ENCODE results near the gene SNRPD3.
A peak's percentile ranks its signal among the peaks of the same experiment; 100 is the strongest.

SNRPD3 gene

GRCh38 chr22:24513378-24514240, 42.2 kb upstream of the SNRPD3 start:
- Histone ChIP-seq H3K27ac (no peak overlapping the region), H3K4me3 (ENCODE audit: low read depth, low read length) (no peak overlapping the region), H3K27me3 (replicated peaks) (no peaks in the 10 kb centered on the region), H3K36me3 (replicated peaks) (no peaks in the 10 kb centered on the region)
- in situ Hi-C loops (cut with HindIII; ENCODE audit: low pct_ligation_motif_present, low sequenced_read_pairs): loop anchor here (25.0 kb wide), 1 partner anchor 176 kb away; no protein-coding TSS in a partner anchor
- DNase-seq: no peak
- TF ChIP-seq, protein P1, sequence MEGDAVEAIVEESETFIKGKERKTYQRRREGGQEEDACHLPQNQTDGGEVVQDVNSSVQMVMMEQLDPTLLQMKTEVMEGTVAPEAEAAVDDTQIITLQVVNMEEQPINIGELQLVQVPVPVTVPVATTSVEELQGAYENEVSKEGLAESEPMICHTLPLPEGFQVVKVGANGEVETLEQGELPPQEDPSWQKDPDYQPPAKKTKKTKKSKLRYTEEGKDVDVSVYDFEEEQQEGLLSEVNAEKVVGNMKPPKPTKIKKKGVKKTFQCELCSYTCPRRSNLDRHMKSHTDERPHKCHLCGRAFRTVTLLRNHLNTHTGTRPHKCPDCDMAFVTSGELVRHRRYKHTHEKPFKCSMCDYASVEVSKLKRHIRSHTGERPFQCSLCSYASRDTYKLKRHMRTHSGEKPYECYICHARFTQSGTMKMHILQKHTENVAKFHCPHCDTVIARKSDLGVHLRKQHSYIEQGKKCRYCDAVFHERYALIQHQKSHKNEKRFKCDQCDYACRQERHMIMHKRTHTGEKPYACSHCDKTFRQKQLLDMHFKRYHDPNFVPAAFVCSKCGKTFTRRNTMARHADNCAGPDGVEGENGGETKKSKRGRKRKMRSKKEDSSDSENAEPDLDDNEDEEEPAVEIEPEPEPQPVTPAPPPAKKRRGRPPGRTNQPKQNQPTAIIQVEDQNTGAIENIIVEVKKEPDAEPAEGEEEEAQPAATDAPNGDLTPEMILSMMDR (IDR thresholded peaks at IDR 0.05; ENCODE audit: low read depth, low read length, missing control alignments): no peak

GRCh38 chr22:24514241-24515026, 41.4 kb upstream of the SNRPD3 start:
- in situ Hi-C loops (cut with HindIII; ENCODE audit: low pct_ligation_motif_present, low sequenced_read_pairs): loop anchor here (25.0 kb wide), 1 partner anchor 177 kb away; no protein-coding TSS in a partner anchor
- Histone ChIP-seq H3K27ac (no peak overlapping the region), H3K27me3 (replicated peaks) (no peaks in the 10 kb centered on the region), H3K36me3 (replicated peaks) (no peaks in the 10 kb centered on the region), H3K4me3 (ENCODE audit: low read depth, low read length) (no peak overlapping the region)
- TF ChIP-seq, protein P1 (IDR thresholded peaks at IDR 0.05; ENCODE audit: low read depth, low read length, missing control alignments): no peak
- no peak for DNase-seq

- Histone ChIP-seq H3K27me3 (replicated peaks) (no peaks in the 10 kb centered on the region), H3K36me3 (replicated peaks) (no peaks in the 10 kb centered on the region), H3K27ac (no peak overlapping the region), H3K4me3 (ENCODE audit: low read depth, low read length) (no peak overlapping the region)
- in situ Hi-C loops (cut with HindIII; ENCODE audit: low pct_ligation_motif_present, low sequenced_read_pairs): loop anchor here (25.0 kb wide), 1 partner anchor 178 kb away; no protein-coding TSS in a partner anchor
- TF ChIP-seq, protein P1 (IDR thresholded peaks at IDR 0.05; ENCODE audit: low read depth, low read length, missing control alignments): no peak
- no peak for DNase-seq
Observed at GRCh38 chr22:24515027-24515338, 40.8 kb upstream of the SNRPD3 start.

- Histone ChIP-seq H3K36me3 (replicated peaks) (no peaks in the 10 kb centered on the region), H3K27ac (no peak overlapping the region), H3K27me3 (replicated peaks) (no peaks in the 10 kb centered on the region), H3K4me3 (ENCODE audit: low read depth, low read length) (no peak overlapping the region)
- in situ Hi-C loops (cut with HindIII; ENCODE audit: low pct_ligation_motif_present, low sequenced_read_pairs): loop anchor here (25.0 kb wide), 1 partner anchor 179 kb away; no protein-coding TSS in a partner anchor
- peak; percentile 84 for DNase-seq
- TF ChIP-seq, protein P1 (IDR thresholded peaks at IDR 0.05; ENCODE audit: low read depth, low read length, missing control alignments): peak; percentile 10
Observed at GRCh38 chr22:24516301-24516737, 39.5 kb upstream of the SNRPD3 start.

DNA sequence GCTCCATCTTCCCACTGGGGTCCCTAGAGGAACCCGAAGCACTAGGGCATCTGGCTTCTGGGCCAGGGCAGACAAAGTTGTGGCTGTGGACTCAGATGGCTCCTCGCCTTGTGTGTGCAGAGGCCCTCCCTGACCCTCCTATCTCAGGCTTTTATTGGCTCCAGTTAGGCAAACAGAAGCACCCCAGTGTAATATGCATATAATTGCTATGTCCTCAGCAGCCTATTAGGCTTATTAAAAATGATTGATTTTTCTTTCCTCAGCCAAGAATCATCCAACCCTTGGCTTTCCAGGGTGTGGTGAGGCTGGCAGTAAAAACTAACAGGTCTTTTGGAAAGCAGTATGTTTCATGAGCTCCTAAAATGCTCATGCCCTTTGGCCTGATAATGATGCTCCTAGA, 38.4 kb upstream of the SNRPD3 start:
- in situ Hi-C loops (cut with HindIII; ENCODE audit: low pct_ligation_motif_present, low sequenced_read_pairs): loop anchor here (25.0 kb wide), 1 partner anchor 180 kb away; no protein-coding TSS in a partner anchor
- Histone ChIP-seq H3K36me3 (replicated peaks) (no peaks in the 10 kb centered on the region), H3K27ac (no peak overlapping the region), H3K27me3 (replicated peaks) (no peaks in the 10 kb centered on the region), H3K4me3 (ENCODE audit: low read depth, low read length) (no peak overlapping the region)
- TF ChIP-seq, protein P1 (IDR thresholded peaks at IDR 0.05; ENCODE audit: low read depth, low read length, missing control alignments): no peak
- no peak for DNase-seq

All from brain microvascular endothelial cell (primary cell).